Panc1 (cell line): Measurements from ENCODE around the gene PCMT1. TPM values are rescaled to one million over a fixed set of nuclear protein-coding genes. Genes with fewer than 3 reads are reported as not detected.

Source experiments
- ATAC-seq: fragments of 200-7000 bp; cut with Tn5 transposase; 2 replicates; pipeline ENCODE4 v1.9.1; 2020; ENCODE audit warnings: mild to moderate bottlenecking, moderate library complexity
- BruUV-seq: library from RNA; stranded (reverse); fragments of 400-500 nt; replicated peaks from 2 replicates; lab custom pipeline; 2021; lab: Mats Ljungman, UMichigan
- CTCF ChIA-PET: fragments of 300-600 bp; sonication (Branson Sonifier 250); formaldehyde crosslinking; loops from one replicate; lab custom pipeline; 2022; ENCODE audit warnings: antibody characterized with exemption; lab: Charles Lee
- POLR2A ChIA-PET: fragments of 300-600 bp; sonication (Branson Sonifier 250); formaldehyde crosslinking; loops from one replicate; lab custom pipeline; 2022; ENCODE audit warnings: antibody characterized with exemption; lab: Charles Lee
- DNase-seq: peaks from one replicate; pipeline ENCODE4 v3.0.0-alpha.2; 2010; ENCODE audit warnings: low read depth, low spot score
- H3K27ac ChIP-seq: 2 replicates; pipeline ENCODE4 v1.5.1; 2011; ENCODE audit warnings: mild to moderate bottlenecking, low read length, inconsistent platforms
- H3K27me3 ChIP-seq: fragments of 200-500 bp; sonication (Bioruptor generic); 2 replicates; pipeline ENCODE4 v1.6.0; 2014; ENCODE audit warnings: low read length, inconsistent platforms; ENCODE audit not compliant: control insufficient read depth, insufficient read depth
- H3K36me3 ChIP-seq: fragments of 200-500 bp; sonication (Bioruptor generic); 2 replicates; pipeline ENCODE4 v1.5.1; 2014; ENCODE audit warnings: inconsistent platforms, mild to moderate bottlenecking, low read length, moderate library complexity; ENCODE audit not compliant: control insufficient read depth, insufficient read depth
- H3K4me1 ChIP-seq: 2 replicates; pipeline ENCODE4 v1.5.1; 2011; ENCODE audit warnings: inconsistent platforms, mild to moderate bottlenecking, low read length, moderate library complexity; ENCODE audit not compliant: control insufficient read depth, insufficient read depth
- H3K4me3 ChIP-seq, 2 experiments: 2 replicates each; pipeline ENCODE4 v1.5.1; 2011 to 2012; ENCODE audit warnings: low read depth in 2 of 2, low read length in 2 of 2, mild to moderate bottlenecking in 2 of 2, inconsistent platforms in 1 of 2, moderate library complexity in 1 of 2
- H3K9me3 ChIP-seq: fragments of 200-500 bp; sonication (Bioruptor generic); 2 replicates; pipeline ENCODE4 v1.5.1; 2014; ENCODE audit warnings: low read depth, mild to moderate bottlenecking, inconsistent platforms, low read length, moderate library complexity; ENCODE audit not compliant: control insufficient read depth, insufficient read depth
- POLR2AphosphoS5 ChIP-seq: IDR thresholded peaks from 2 replicates; pipeline ENCODE4 v1.6.1; 2012; ENCODE audit warnings: mild to moderate bottlenecking, low read depth, low read length, moderate library complexity
- SIN3A ChIP-seq: IDR thresholded peaks from 2 replicates; pipeline ENCODE4 v1.6.1; 2012; ENCODE audit warnings: low read depth, mild to moderate bottlenecking, low read length, moderate library complexity, borderline replicate concordance; ENCODE audit not compliant: insufficient read depth
- TCF7L2 ChIP-seq: IDR thresholded peaks from 2 replicates; pipeline ENCODE4 v1.6.1; 2011; ENCODE audit warnings: mild to moderate bottlenecking, low read depth, low read length, inconsistent platforms
- in situ Hi-C: cut with HindIII; loops from 2 replicates; pipeline ENCODE4 v1.10.0; 2016; ENCODE audit warnings: low sequenced_read_pairs, low pct_unique_long_range_greater_than_20kb
- intact Hi-C: fragments of 100-400 bp; cut with micrococcal nuclease; formaldehyde crosslinking; loops from one replicate; pipeline ENCODE4 v1.10.0; 2022; ENCODE audit not compliant: unreplicated experiment
- total RNA-seq: library from RNA; stranded (reverse); gene quantifications from one replicate; pipeline ENCODE4 v1.2.1, GENCODE V29; 2021; ENCODE audit not compliant: unreplicated experiment
- TF ChIP-seq, protein P1 (sequence below), 2 experiments: IDR thresholded peaks; 2 replicates each; pipeline ENCODE4 v1.6.1; 2011 to 2012; ENCODE audit warnings: low read depth in 2 of 2, control low read depth in 1 of 2, low read length in 1 of 2, mild to moderate bottlenecking in 1 of 2, moderate library complexity in 1 of 2; ENCODE audit not compliant: insufficient read depth in 1 of 2
- TF ChIP-seq, protein P2 (sequence below): fragments of 450-650 bp; IDR thresholded peaks from 2 replicates; pipeline ENCODE4 v1.5.1; 2017; ENCODE audit warnings: mild to moderate bottlenecking

PCMT1 gene
- total RNA-seq, 1 experiment from 2014 or later, result 118 TPM

DNA sequence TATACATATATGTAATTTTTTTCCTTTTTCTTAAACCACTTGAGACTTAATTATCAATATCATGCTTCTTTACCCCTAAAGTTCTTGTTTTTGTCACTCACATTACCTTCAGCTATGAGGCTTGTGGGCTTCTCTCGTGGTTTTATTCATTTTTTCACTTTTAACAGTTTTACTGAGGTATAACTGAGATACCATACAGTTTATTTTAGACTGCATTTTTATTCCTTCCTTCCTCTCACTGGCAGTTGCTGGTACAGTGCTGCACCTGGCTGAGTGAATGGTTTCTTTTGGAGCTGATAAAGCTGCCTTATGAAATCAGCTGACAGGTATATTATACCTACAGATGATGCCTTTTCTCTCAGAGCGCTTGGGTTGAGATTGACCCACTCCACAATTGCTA is 60.3 kb downstream of the PCMT1 start:
- no peak for ATAC-seq
- CTCF ChIA-PET, result no interaction called here

DNA sequence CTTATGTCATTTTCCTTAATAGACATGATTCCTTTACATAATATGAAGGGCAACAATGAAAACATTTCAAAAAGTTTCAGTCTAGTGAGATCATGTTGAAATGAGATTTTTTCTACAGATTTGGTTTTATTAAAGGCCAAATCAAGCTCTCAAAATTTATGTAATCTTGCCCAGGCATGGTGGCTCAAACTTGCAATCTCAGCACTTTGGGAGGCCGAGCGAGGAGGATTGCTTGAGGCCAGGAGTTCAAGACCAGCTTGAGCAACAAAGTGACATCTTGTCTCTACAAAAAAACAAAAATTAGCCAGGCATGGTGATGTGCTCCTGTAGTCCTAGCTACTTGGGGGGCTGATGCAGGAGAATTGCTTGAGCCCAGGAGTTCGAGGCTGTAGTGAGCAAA is 63.8 kb downstream of the PCMT1 start:
- TF ChIP-seq TCF7L2, result no peak
- TF ChIP-seq, protein P1, sequence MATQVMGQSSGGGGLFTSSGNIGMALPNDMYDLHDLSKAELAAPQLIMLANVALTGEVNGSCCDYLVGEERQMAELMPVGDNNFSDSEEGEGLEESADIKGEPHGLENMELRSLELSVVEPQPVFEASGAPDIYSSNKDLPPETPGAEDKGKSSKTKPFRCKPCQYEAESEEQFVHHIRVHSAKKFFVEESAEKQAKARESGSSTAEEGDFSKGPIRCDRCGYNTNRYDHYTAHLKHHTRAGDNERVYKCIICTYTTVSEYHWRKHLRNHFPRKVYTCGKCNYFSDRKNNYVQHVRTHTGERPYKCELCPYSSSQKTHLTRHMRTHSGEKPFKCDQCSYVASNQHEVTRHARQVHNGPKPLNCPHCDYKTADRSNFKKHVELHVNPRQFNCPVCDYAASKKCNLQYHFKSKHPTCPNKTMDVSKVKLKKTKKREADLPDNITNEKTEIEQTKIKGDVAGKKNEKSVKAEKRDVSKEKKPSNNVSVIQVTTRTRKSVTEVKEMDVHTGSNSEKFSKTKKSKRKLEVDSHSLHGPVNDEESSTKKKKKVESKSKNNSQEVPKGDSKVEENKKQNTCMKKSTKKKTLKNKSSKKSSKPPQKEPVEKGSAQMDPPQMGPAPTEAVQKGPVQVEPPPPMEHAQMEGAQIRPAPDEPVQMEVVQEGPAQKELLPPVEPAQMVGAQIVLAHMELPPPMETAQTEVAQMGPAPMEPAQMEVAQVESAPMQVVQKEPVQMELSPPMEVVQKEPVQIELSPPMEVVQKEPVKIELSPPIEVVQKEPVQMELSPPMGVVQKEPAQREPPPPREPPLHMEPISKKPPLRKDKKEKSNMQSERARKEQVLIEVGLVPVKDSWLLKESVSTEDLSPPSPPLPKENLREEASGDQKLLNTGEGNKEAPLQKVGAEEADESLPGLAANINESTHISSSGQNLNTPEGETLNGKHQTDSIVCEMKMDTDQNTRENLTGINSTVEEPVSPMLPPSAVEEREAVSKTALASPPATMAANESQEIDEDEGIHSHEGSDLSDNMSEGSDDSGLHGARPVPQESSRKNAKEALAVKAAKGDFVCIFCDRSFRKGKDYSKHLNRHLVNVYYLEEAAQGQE (IDR thresholded peaks at IDR 0.05; ENCODE audit: insufficient read depth in 1 of 2, low read depth in 2 of 2, low read length in 1 of 2), result no peak
- no peak for TF ChIP-seq POLR2AphosphoS5
- TF ChIP-seq SIN3A, result no peak
- TF ChIP-seq, protein P2, sequence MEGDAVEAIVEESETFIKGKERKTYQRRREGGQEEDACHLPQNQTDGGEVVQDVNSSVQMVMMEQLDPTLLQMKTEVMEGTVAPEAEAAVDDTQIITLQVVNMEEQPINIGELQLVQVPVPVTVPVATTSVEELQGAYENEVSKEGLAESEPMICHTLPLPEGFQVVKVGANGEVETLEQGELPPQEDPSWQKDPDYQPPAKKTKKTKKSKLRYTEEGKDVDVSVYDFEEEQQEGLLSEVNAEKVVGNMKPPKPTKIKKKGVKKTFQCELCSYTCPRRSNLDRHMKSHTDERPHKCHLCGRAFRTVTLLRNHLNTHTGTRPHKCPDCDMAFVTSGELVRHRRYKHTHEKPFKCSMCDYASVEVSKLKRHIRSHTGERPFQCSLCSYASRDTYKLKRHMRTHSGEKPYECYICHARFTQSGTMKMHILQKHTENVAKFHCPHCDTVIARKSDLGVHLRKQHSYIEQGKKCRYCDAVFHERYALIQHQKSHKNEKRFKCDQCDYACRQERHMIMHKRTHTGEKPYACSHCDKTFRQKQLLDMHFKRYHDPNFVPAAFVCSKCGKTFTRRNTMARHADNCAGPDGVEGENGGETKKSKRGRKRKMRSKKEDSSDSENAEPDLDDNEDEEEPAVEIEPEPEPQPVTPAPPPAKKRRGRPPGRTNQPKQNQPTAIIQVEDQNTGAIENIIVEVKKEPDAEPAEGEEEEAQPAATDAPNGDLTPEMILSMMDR, result no peak
- intact Hi-C loops, result no loop called here
- Histone ChIP-seq H3K4me1 (no peaks in the 10 kb centered on the region), H3K27me3 (no peaks in the 10 kb centered on the region), H3K9me3 (no peaks in the 10 kb centered on the region), H3K36me3 (peaks cover 17% of the 10 kb centered on the region; the same call in 1 of the 2 replicates), H3K4me3 (no peak overlapping the region), H3K27ac (no peak overlapping the region)
- CTCF ChIA-PET, result no interaction called here
- no TSS peak for BruUV-seq
- in situ Hi-C loops, result no loop called here
- POLR2A ChIA-PET, result no interaction called here
- ATAC-seq (no peak), DNase-seq (no peak)

More for the DNA sequence above, 60.3 kb downstream of the PCMT1 start:
- DNase-seq, result no peak
- BruUV-seq, result no TSS peak
- H3K4me3 ChIP-seq, result no peak overlapping the region
- in situ Hi-C loops, result no loop called here
- H3K27me3 ChIP-seq, result no peaks in the 10 kb centered on the region
- intact Hi-C loops, result no loop called here
- no peaks in the 10 kb centered on the region for H3K4me1 ChIP-seq
- TF ChIP-seq SIN3A (no peak), POLR2AphosphoS5 (no peak), TCF7L2 (no peak)
- TF ChIP-seq, protein P2, result no peak
- TF ChIP-seq, protein P1 (IDR thresholded peaks at IDR 0.05; ENCODE audit: insufficient read depth in 1 of 2, low read depth in 2 of 2, low read length in 1 of 2), result no peak
- H3K27ac ChIP-seq, result no peak overlapping the region
- POLR2A ChIA-PET, result no interaction called here
- no peaks in the 10 kb centered on the region for H3K9me3 ChIP-seq
- peaks cover 16% of the 10 kb centered on the region; the same call in 1 of the 2 replicates for H3K36me3 ChIP-seq
